H1 (cell line): ENCODE data around the gene XKR7.

Experiments
- ATF3 ChIP-seq: IDR thresholded peaks from 2 replicates; pipeline ENCODE4 v1.6.1; 2011; ENCODE audit warnings: low read depth, mild to moderate bottlenecking, low read length; ENCODE audit not compliant: insufficient read depth
- CTCF ChIP-seq, 3 experiments: IDR thresholded peaks; 1 replicate in 2 of 3; 2 replicates in 1 of 3; pipeline versions ENCODE4 v1.5.1 to v1.6.1; 2011; ENCODE audit warnings: low read length in 3 of 3, mild to moderate bottlenecking in 3 of 3, inconsistent platforms in 2 of 3, low read depth in 1 of 3, moderate library complexity in 1 of 3; ENCODE audit not compliant: insufficient read depth in 1 of 3; ENCODE audit errors: control extremely low read depth in 1 of 3
- E2F6 ChIP-seq: IDR thresholded peaks from 2 replicates; pipeline ENCODE4 v1.6.1; 2012; ENCODE audit warnings: inconsistent platforms
- JUN ChIP-seq: IDR thresholded peaks from 2 replicates; pipeline ENCODE4 v1.6.1; 2011; ENCODE audit warnings: low read depth, mild to moderate bottlenecking, improper control_type of control experiment, low read length
- SAP30 ChIP-seq: fragments of 300-600 bp; sonication (generic); IDR thresholded peaks from 2 replicates; pipeline ENCODE4 v1.7.1; 2012; ENCODE audit warnings: low read length, moderate library complexity, mild to moderate bottlenecking, inconsistent platforms; ENCODE audit not compliant: insufficient read depth, insufficient replicate concordance

- TF ChIP-seq JUN (no peak), CTCF (IDR thresholded peaks at IDR 0.05; ENCODE audit: control extremely low read depth in 1 of 3, insufficient read depth in 1 of 3, low read depth in 1 of 3, low read length in 3 of 3) (no peak), E2F6 (no peak), ATF3 (no peak), SAP30 (no peak)
Measured at GRCh38 chr20:31926493-31926892, 41.5 kb upstream of the XKR7 start.
